B cell (primary cell): ENCODE data around the gene PRSS38.
"Not testable (repeated sequence)": the region's sequence is repeated elsewhere in the genome, so short reads cannot be mapped to it uniquely, and the experiment has no call there.

Source experiments
- CTCF ChIP-seq: fragments of 200-600 bp; IDR thresholded peaks from one replicate; pipeline ENCODE4 v1.8.0; 2022; ENCODE audit warnings: antibody characterized with exemption, mild to moderate bottlenecking
- EZH2 ChIP-seq: IDR thresholded peaks from 2 replicates; pipeline ENCODE4 v1.6.1; 2012; ENCODE audit warnings: borderline replicate concordance, low read depth, mild to moderate bottlenecking, moderate library complexity, low read length; ENCODE audit not compliant: insufficient read depth, poor library complexity, severe bottlenecking

GRCh38 chr1:227877810-227878209, 62.3 kb downstream of the PRSS38 start:
- not testable (repeated sequence) for TF ChIP-seq CTCF, EZH2
